Skeletal muscle tissue (tissue), 4 donors: Measurements from ENCODE around the gene NAA15. TPM values are rescaled to one million over a fixed set of nuclear protein-coding genes. Genes with fewer than 3 reads are reported as not detected.
"Not testable (repeated sequence)": the region's sequence is repeated elsewhere in the genome, so short reads cannot be mapped to it uniquely, and the experiment has no call there.

ENCODE experiments used
- H3K27ac ChIP-seq: one replicate; pipeline ENCODE4 v1.7.0; 2013; ENCODE audit warnings: mild to moderate bottlenecking, low read depth, low read length, inconsistent platforms
- H3K27me3 ChIP-seq, 3 donors: one replicate each; pipeline ENCODE4 v1.7.0; 2013; ENCODE audit warnings: low read length in 3 of 3; ENCODE audit not compliant: control insufficient read depth in 3 of 3, insufficient read depth in 3 of 3
- H3K36me3 ChIP-seq, 3 donors: one replicate each; pipeline ENCODE4 v1.7.0; 2013; ENCODE audit warnings: low read length in 3 of 3; ENCODE audit not compliant: control insufficient read depth in 3 of 3, insufficient read depth in 3 of 3
- H3K4me1 ChIP-seq, 3 donors: one replicate each; pipeline ENCODE4 v1.7.0; 2013; ENCODE audit warnings: low read length in 3 of 3, mild to moderate bottlenecking in 3 of 3; ENCODE audit not compliant: control insufficient read depth in 3 of 3, insufficient read depth in 3 of 3
- H3K4me3 ChIP-seq, 3 donors: one replicate each; pipeline ENCODE4 v1.7.0; 2013; ENCODE audit warnings: low read length in 3 of 3
- H3K9ac ChIP-seq, 3 donors: one replicate each; pipeline ENCODE4 v1.7.0; 2013; ENCODE audit warnings: low read length in 3 of 3, mild to moderate bottlenecking in 3 of 3, moderate library complexity in 2 of 3, low read depth in 1 of 3
- H3K9me3 ChIP-seq, 3 donors: one replicate each; pipeline ENCODE4 v1.7.0; 2013; ENCODE audit warnings: low read length in 3 of 3; ENCODE audit not compliant: control insufficient read depth in 3 of 3
- total RNA-seq: library from RNA; depleted of rRNA; stranded (reverse); fragments of >200 nt; gene quantifications from one replicate; pipeline ENCODE4 v1.2.3, GENCODE V29; 2014
- donor health status: Osteomylitis.

NAA15 gene
- total RNA-seq, 1 donor from 2014 or later, result 18.8 TPM

GRCh38 chr4:139453371-139454110 lies 152.2 kb downstream of the NAA15 start:
- peak overlapping the region; percentile 83 to 92 (median 88) for H3K9ac ChIP-seq
- no peaks in the 10 kb centered on the region for H3K9me3 ChIP-seq
- peak overlapping the region; percentile 91 for H3K27ac ChIP-seq
- peak overlapping the region; percentile 93 to 98 (median 96) for H3K4me3 ChIP-seq
- H3K27me3 ChIP-seq, result no peaks in the 10 kb centered on the region
- H3K4me1 ChIP-seq, result peaks cover 16 to 28% (median 27%) of the 10 kb centered on the region in 3 donors
- H3K36me3 ChIP-seq, result no peaks in the 10 kb centered on the region

DNA sequence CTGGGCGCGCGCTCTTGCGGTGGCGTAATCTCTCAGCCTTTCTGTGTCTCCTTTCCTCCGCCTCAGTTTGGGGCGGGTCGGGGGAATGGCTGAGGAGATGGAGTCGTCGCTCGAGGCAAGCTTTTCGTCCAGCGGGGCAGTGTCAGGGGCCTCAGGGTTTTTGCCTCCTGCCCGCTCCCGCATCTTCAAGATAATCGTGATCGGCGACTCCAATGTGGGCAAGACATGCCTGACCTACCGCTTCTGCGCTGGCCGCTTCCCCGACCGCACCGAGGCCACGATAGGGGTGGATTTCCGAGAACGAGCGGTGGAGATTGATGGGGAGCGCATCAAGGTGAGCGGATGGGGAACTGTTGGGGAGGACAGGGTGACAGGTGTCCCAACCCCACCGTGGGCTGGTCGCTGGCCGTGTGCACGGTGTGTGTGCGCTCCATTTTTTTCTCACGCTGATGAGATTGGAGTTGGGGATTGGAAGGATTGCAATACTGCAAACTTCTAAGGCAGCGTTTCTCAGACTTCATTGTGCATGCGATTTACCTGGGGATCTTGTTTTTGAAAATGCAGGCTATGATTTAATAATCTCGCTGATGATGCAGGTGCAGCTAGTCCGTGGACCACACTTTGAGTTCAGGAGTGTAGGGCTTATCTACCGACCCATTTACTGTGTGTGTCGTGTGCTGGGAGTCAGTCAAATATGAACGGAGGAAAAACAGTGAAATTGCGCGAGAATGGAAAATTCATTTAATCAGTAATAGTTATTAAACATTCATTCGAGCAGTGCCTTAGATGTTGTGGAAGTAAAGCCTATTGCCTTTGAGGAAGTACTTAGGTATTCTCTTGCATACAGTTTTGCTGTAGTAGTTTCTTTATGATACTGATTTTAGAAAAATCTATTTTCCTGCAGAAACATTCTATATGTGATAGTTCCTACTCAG lies 153.1 kb downstream of the NAA15 start, which contains the start of gene RAB33B:
TSS of gene RAB33B (plus strand) at position 11 of the 935 bp plus-strand sequence. CDS start at position 86, 75 bp downstream.
- no peaks in the 10 kb centered on the region for H3K9me3 ChIP-seq
- no peaks in the 10 kb centered on the region for H3K36me3 ChIP-seq
- peak within 1 kb of the TSS; percentile 93 to 98 (median 96) for H3K4me3 ChIP-seq
- H3K27ac ChIP-seq, result peak within 1 kb of the TSS; percentile 91
- H3K27me3 ChIP-seq, result no peaks in the 10 kb centered on the region
- H3K4me1 ChIP-seq, result peaks cover 16 to 28% (median 27%) of the 10 kb centered on the region in 3 donors
- peak within 1 kb of the TSS; percentile 83 to 98 (median 88) for H3K9ac ChIP-seq

DNA sequence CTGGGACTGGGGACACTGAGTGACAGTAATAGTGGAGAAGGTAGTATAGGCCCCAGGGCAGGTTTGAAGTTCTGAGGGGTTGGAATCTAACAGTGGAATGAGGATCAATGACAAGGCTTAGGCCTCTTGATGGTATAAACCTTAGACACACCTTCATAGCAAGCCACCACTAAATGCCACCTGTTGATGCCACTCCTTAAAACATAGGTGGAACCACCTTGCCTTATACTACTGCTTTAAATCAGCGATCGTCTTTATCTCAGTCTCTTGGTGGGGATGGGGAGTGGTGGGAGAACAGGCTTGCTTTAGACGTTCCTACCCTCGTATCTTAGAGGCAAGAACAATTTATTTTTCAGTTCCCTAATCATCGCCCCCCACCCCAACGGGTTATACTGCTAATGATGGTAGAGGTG lies 153.8 kb downstream of the NAA15 start:
- H3K27ac ChIP-seq, result no peak overlapping the region
- H3K36me3 ChIP-seq, result no peaks in the 10 kb centered on the region
- H3K9me3 ChIP-seq, result no peaks in the 10 kb centered on the region
- H3K9ac ChIP-seq, result peak overlapping the region; percentile 83 to 98 (median 88)
- H3K4me1 ChIP-seq, result peaks cover 16 to 28% (median 27%) of the 10 kb centered on the region in 3 donors
- peak overlapping the region; percentile 93 to 98 (median 96) for H3K4me3 ChIP-seq
- H3K27me3 ChIP-seq, result no peaks in the 10 kb centered on the region

DNA sequence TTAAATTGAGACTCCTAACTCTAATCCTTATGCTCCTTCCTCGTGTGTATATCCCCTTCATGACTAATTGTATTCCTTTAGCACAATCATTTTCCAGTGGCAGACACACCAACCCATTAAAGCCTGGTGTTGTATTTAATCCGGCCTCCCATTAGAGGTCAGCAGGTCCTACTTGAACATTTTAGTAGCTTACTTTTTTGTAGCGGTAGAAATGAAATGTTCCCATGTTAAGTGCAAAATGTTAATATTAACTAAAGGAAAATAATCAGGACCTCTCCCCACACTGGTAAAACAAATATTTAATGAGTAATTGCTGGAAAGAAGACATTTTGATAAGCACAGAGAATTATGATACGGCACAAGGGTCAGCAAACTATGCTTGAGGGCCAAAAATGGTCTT lies 156.0 kb downstream of the NAA15 start:
- no peak overlapping the region for H3K4me3 ChIP-seq
- H3K9me3 ChIP-seq, result no peaks in the 10 kb centered on the region
- no peak overlapping the region for H3K27ac ChIP-seq
- peaks cover 16 to 27% (median 27%) of the 10 kb centered on the region in 3 donors for H3K4me1 ChIP-seq
- H3K9ac ChIP-seq, result no peak overlapping the region
- H3K36me3 ChIP-seq, result no peaks in the 10 kb centered on the region
- H3K27me3 ChIP-seq, result no peaks in the 10 kb centered on the region

DNA sequence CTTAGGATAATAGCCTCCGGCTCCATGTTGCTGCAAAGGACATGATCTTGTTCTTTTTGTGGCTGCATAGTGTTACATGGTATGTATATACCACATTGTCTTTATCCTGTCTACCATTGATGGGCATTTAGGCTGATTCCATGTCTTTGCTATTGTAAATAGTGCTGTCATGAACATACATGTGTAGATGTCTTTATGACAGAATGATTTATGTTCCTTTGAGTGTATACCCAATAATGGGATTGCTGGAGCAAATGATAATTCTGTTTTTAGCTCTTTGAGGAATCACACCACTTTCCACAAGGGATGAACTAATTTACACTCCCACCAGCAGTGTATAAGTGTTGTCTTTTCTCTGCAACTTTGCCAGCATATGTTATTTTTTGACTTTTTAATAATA lies 157.2 kb downstream of the NAA15 start:
- no peak overlapping the region for H3K9ac ChIP-seq
- peaks cover 11 to 20% (median 18%) of the 10 kb centered on the region in 3 donors for H3K4me1 ChIP-seq
- no peak overlapping the region for H3K27ac ChIP-seq
- H3K27me3 ChIP-seq, result no peaks in the 10 kb centered on the region
- no peaks in the 10 kb centered on the region for H3K36me3 ChIP-seq
- no peak overlapping the region for H3K4me3 ChIP-seq
- H3K9me3 ChIP-seq, result no peaks in the 10 kb centered on the region

DNA sequence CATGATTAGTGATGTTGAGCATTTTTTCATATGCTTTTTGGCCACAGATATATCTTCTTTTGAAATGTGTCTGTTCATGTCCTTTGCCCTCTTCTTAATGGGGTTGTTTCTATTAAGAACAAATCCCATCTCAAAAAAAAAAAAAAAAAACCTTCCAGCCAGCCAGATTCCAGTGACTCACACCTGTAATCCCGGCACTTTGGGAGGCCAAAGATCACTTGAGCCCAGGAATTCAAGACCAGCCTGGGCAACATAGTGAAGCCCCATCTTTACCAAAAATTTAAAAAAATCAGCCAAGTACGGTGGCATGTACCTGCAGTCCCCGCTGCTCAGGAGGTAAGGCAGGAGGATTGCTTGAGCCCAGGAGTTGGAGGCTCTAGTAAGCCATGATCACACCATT lies 157.7 kb downstream of the NAA15 start:
- Histone ChIP-seq H3K27ac (no peak overlapping the region), H3K36me3 (no peaks in the 10 kb centered on the region), H3K9me3 (no peaks in the 10 kb centered on the region), H3K27me3 (no peaks in the 10 kb centered on the region), H3K4me1 (peaks cover 11 to 20% (median 18%) of the 10 kb centered on the region in 3 donors), H3K9ac (no peak overlapping the region), H3K4me3 (no peak overlapping the region)

DNA sequence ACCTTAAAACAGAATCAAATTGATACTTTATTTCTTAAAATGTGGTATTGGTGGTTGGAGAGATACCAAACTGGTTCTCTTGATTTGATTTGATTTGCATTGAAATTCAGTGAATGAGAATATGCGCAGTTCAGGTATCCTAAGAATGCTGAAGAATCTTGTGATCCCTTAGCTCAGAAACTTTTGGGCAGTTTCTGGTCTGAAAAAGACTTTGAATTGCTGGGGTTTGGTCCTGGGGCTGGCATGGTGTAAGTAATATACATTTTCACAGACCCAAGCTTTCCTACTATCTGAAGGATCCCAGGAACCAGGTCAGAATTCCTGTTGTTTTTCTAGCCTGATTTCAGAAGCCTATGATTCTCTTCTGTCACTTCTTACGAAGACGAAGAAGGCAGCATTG lies 159.3 kb downstream of the NAA15 start:
- Histone ChIP-seq H3K36me3 (no peaks in the 10 kb centered on the region), H3K9me3 (no peaks in the 10 kb centered on the region), H3K27ac (no peak overlapping the region), H3K4me1 (peaks cover 0 to 6% (median 3%) of the 10 kb centered on the region in 3 donors), H3K4me3 (no peak overlapping the region), H3K27me3 (no peaks in the 10 kb centered on the region), H3K9ac (no peak overlapping the region)

GRCh38 chr4:139461022-139461628 lies 159.8 kb downstream of the NAA15 start:
- H3K4me1 ChIP-seq, result peaks cover 0 to under 1% (median 0%) of the 10 kb centered on the region in 3 donors
- H3K36me3 ChIP-seq, result no peaks in the 10 kb centered on the region
- no peaks in the 10 kb centered on the region for H3K9me3 ChIP-seq
- no peak overlapping the region for H3K4me3 ChIP-seq
- H3K27me3 ChIP-seq, result no peaks in the 10 kb centered on the region
- H3K27ac ChIP-seq, result no peak overlapping the region
- no peak overlapping the region for H3K9ac ChIP-seq

GRCh38 chr4:139464512-139464911 lies 163.2 kb downstream of the NAA15 start:
- H3K4me3 ChIP-seq, H3K9ac ChIP-seq, H3K4me1 ChIP-seq, H3K36me3 ChIP-seq, H3K9me3 ChIP-seq, H3K27me3 ChIP-seq, H3K27ac ChIP-seq: not testable (repeated sequence)
